HPDE6-E6E7 (cell line): ENCODE data around the gene PRDM5.
A peak's percentile ranks its signal among the peaks of the same experiment; 100 is the strongest.

Experiments
- DNase-seq: peaks from one replicate; pipeline ENCODE4 v3.0.0; 2011; ENCODE audit warnings: missing footprints; ENCODE audit errors: extremely low spot score

PRDM5 gene

GRCh38 chr4:120704538-120704937 is 218.0 kb downstream of the PRDM5 start:
- no peak for DNase-seq

GRCh38 chr4:120703908-120704307 is 218.6 kb downstream of the PRDM5 start:
- DNase-seq = no peak

- DNase-seq = no peak
These were observed 223.2 kb downstream of the PRDM5 start for GRCh38 chr4:120699354-120699753.

DNA sequence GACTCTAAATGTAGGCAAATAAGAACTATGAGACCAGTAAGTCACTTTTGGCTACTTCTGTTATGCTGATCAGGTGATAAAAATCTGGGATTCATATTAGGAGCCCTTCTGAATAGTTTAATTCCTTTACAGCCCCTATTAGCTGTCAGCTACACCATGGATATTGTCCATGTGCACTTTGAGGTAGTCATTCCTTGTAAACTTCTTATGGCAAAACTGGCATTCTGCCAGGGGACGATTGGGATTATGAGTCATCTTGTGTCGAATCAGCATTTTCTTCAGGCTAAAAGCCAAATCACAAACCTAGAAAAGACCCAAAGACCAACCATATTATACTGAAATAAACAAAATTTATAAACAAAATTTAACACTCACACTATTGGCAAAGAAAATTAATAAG is 227.6 kb downstream of the PRDM5 start:
- DNase-seq = no peak

GRCh38 chr4:120693816-120694215 is 228.7 kb downstream of the PRDM5 start:
- no peak for DNase-seq

- peak; percentile 22 for DNase-seq
These were observed 229.6 kb downstream of the PRDM5 start for GRCh38 chr4:120692964-120693363.

DNA sequence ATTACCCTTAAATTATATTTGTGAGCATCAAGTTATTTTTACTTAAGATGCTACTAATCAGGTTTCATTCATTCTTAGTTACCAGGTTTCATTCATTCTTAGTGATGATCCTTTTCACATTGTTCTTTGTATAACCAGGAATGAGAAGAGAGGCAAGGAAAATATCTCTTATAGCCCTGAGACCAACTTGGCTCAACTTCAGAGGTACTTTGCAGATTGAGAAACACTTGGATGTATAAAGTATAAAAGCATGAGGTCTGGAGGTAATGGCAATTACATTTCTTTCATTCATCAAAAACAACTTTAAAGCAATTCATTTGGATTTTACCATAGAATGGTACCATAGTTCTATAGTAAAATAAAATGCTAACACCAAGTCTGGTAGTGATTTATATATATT is 231.0 kb downstream of the PRDM5 start:
- no peak for DNase-seq

DNA sequence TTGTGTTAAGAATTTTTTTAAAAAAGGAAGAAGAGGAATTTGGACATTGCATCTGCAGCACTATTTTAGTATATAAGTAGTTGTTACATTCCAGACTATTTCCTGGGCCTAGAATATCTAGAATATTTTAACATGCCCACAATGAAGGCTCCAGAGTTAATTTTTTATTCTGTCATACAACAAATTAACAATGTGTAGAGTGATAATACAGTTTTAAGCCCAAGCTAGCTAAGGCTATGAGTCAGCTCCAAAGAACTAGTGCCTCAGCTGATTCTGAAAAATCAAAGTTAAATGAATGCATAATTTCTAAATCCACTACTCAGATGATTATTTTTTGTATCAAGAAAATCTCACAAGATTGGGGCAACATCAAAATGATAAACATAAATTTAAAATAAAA is 231.4 kb downstream of the PRDM5 start:
- no peak for DNase-seq

- no peak for DNase-seq
These were observed 233.7 kb downstream of the PRDM5 start for GRCh38 chr4:120688791-120689190.

DNA sequence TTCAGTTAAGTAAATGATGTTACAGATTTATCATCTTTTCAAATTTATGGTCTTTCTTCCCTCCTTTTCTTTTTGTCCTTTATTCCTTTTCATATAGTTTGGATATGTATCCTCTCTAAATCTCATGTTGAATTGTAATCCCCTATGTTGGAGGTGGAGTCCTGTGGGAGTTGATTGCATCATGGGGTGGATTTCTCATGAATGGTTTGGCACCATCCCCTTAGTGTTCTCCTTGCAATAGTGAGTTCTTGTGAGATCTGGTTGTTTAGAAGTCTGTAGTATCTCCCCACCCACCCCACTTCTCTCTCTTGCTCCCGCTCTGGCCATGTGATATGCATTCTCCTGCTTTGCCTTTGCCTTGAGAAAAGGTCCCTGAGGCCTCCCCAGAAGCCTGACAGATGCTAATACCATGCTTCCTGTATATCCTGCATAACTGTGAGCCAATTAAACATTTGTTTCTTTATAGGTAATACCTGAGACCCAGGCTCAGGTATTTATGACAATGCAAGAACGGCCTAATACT is 236.7 kb downstream of the PRDM5 start:
- DNase-seq = no peak

DNA sequence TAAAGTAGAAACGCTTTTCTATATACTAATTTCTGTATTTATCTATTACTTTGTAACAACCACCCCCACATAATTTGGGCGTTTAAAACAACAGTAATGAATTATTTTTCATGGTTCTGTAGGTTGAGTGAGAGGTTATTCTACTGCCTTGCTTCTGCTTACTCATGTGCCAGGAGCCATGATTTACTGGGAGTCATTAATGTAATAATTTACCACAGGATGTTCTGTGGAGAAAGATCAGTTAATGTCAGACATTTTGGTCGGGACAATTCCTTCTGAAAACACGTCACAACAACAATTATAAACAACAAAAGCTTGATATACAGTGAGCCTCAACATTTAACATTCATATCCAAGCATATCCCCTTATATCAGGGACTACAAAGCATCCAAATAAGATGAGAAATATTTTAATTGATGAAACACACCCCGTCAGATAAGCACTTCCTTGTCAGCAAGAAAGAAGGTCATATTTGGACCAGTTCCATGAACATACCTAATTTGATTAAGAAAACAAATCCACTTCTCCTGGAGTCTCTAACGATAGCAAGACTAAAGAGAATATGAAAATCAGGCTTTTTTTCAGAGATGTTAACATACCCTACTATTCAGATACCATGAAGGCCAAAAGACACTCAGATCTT is 238.5 kb downstream of the PRDM5 start:
- no peak for DNase-seq

DNA sequence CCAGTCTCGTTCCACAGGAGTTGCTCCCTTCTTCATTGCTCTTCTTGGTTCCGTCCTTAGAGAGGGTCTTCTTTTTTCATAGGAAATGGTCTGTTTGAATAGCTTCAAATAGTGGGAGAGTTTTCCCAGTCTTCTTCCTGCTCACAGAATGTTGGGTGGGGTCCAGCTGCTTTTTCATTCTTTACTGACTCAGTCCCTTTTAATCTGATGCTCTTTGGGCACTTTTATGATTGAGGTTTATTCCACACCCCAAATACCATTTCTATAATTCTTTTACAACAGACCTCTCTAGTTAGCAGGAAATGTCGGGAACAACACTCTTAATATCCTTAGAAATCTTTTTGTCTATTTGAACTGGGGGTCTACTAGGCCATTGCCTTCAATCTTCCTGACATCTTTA is 239.5 kb downstream of the PRDM5 start:
- no peak for DNase-seq

GRCh38 chr4:120680647-120681228 is 241.8 kb downstream of the PRDM5 start:
- no peak for DNase-seq

DNA sequence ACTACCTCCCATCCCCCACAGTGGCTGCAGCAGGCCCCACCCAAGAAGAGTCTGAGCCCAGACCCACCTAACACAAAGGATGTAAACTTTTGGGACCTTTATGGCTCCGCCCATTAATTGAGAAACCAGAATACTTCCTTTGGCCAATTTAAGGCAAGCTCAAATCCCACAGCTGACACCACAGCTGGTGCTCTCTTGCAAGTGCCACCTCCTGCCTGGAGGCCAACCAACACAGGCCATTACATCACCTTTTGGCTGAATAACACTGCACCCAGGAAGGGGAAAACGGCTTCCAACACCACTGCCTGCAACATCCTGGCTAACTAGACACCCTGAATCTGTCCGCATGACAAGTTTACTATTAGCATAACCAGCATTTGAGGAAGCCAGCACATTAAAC is 248.8 kb downstream of the PRDM5 start:
- DNase-seq = no peak

- DNase-seq = no peak
These were observed 249.9 kb downstream of the PRDM5 start for GRCh38 chr4:120672558-120673147.

- DNase-seq = no peak
These were observed 250.4 kb downstream of the PRDM5 start for GRCh38 chr4:120672076-120672475.

DNA sequence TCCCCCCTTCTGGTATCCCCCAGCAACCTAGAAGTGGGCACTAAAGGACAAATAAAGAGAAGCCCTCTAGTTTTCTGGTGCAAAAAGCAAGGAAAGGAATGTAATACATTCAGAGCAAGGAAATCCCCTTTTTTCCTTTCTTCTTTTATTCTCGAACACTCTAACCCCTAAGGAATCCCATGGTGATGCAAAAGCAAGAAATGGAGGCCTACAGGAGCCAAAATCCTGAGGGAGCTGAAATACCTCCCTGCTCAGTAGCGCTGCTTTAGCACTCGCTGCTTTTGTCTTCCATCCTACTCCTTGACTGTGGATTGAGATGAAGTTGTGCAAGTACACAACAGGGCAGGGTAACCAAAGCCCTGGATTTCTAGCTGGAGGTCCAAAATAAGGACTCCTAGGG is 251.0 kb downstream of the PRDM5 start:
- DNase-seq = no peak

GRCh38 chr4:120667102-120667501 is 255.4 kb downstream of the PRDM5 start:
- no peak for DNase-seq

GRCh38 chr4:120664851-120665250 is 257.7 kb downstream of the PRDM5 start:
- no peak for DNase-seq

GRCh38 chr4:120659616-120660170 is 262.8 kb downstream of the PRDM5 start:
- no peak for DNase-seq

DNA sequence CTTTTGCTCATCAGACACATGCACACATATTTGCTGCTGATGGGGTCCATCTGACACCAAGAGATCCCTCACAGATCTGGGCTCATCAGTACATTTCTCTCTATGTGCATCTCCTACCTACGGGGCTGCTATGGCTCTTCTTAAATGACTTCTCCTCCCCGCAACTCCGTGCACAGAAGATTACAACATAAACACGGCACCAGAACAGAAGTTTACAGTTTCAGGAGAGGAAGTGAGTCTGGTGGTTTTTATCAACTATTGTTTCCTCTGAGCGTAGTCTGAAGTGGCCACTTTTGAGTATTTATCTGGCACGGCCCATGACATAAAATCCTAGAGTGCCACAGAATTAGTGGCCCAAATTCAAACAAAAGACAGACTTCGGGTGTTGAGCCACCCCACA is 263.8 kb downstream of the PRDM5 start:
- no peak for DNase-seq

GRCh38 chr4:120653804-120654573 is 268.5 kb downstream of the PRDM5 start:
- DNase-seq = no peak
